ENCODE results near the gene SLA2.
A peak's percentile ranks its signal among the peaks of the same experiment; 100 is the strongest.

SLA2 gene

DNA sequence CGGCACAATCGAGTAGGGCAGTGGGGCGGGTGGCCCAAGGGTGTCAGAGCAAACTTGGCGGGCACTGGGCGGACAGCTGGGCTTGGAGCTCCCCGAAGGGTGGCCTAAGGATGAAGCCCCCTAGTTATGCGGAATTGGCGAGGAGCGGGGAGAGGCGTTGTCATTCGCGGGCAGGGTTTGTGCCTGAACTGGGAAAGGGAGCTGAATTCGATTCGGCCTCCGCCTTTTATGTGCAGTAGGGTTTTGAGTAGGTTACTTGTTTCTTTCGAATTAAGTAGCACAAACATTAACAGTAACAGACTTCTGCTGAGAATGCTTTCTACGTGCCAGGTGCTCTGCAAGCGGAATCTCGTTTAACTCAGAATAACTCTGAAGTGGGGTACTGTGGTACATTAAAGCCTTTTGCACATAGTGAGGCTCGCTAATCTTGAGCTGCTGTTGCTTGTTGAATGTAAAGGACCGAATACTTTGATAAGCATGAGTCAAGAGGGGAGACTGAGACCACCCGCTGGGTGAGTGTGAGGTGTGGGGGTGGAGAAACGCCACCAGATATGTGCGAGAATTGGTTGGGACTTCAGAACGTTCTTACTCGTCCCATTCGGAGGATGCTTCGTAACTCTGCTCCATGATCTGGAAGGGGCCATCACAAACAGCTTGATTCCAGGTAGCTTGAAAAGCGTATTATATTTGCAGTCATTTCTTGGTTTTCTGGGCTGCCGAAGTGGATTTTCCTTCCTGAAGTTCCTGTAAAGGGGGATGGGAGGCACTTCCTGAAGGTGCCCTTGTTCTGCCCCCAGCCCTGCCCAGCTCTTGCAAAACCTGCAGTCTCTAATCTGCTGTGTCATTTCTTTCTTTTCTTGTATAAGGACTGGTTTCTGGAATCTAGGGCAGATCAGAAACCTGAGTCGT, 39.6 kb downstream of the SLA2 start:
- peak in 1 of 5 donors; percentile 35 for DNase-seq

DNA sequence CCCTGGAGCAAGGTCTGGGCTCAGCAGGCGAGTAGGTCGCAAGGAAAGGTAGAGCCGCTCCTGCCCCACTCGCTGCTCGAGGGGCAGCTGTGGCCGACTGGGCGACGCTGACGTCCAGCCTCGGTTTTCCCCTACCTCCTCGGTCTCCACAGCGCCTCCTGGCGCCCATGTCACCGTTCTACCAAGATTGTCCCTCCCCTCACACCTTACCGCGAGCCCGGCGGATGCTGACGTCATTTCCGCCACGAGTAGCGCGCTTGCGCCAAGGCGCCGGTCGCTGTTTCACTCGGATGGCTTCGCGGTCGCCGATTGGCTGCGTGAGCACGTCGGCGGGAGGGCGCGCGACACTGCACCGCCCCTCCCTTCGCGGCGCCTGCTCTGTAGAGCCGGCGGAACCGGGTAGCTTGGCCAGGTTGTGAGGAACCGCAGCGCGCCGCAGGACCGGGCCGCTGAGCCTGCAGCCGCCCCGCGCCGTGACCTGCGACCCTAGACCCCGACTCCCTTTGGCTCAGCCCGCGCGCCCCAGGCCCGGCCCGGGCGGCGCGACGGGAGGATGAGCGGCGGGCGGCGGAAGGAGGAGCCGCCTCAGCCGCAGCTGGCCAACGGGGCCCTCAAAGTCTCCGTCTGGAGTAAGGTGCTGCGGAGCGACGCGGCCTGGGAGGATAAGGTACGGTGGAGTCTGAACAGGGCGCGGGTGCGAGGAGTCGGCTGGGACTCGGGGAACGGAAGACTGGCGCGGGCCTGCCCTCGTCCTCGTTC, 40.4 kb downstream of the SLA2 start, which contains the start of gene RAB5IF:
RAB5IF (plus strand) TSS at position 381 of the 759 bp plus-strand sequence; CDS start at position 554, 173 bp downstream.
- DNase-seq: peak; percentile 97 to 99 (median 98)

DNA sequence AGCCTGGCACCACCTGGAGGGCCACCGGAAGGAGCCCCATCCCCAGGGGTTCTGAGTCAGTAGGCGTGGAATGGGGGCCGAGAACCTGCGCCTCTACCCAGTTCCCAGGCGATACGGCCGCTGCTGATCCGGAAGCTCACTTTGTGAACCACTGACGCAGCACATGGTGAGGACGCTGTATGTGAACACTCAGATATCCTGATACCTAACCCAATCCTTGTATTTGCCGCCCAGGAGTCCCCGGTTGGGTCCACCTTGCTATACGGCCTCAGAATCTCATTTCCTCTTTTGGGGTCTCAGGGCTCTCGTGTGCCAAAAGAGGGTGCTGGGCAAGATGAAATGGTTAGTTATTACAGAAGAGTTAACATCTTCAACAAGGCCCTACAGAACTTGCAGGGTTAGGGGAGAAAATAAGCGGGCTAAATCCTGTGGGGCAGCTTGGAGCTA, 41.0 kb downstream of the SLA2 start:
- DNase-seq: peak; percentile 23 to 71 (median 40)

DNA sequence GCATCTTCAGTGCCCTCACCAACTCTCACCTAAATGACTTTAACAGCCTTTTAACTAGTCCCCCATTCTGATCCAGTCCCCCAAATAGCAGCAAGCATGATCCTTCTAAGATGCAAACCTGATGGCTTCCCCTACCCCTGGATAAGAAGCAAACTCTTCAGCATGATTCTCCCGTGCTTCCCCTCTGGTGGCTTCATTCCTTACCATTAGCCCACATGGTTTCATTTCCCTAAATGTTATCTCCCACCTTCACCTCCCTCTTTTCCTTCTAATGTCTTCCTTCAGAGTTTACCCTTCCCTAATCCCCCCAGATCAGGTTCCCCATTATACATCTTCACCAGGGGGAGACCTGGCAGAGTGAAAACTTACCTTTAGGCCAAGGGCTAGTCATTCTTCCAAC, 44.5 kb downstream of the SLA2 start:
- DNase-seq: no peak

DNA sequence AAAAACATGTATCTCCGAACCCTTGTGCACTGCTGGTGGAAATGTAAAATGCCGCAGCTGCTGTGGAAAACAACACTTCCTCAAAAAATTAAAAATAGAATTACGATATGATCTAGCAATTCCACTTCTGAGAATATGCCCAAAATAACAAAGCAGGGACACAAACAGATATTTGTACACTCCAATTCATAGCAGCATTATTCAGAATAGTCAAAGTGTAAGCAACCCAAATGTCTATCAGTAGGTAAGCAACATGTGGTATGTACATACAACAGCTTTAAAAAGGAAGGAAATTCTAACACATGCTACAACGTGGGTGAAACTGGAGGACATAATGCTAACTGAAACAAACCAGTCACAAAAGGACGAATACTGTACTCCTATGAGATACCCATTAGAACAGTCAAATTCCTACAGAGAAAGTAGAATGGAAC, 46.1 kb downstream of the SLA2 start:
- DNase-seq: no peak

DNA sequence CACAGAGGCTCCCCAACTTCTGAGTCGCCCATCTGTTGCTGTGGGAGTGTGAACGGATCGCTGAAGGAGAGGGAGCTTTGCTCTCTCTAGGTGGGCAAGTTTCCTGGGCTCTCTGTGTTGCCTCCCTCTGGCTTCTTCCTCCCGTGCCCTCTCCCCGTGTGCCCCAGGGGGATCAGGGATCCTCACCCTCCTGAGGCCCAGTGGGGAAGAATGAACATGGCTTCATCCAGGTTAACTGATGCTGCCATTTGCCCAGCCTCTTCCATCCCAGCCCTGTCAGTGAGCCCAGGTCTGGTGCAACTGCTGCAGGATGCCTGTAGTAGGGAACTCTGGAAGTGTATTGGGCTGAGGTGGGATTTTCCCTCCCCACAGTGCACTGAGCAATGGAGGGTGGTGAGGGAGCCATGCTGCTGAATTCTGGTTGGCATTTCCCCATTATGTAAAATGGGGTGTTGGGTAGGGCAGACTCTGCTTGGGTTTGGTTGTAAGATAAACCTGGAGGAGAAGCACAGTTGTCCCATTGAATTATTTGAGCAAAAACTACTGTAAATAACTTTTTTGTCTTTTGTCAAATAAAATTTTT, 52.6 kb downstream of the SLA2 start:
- DNase-seq: no peak

DNA sequence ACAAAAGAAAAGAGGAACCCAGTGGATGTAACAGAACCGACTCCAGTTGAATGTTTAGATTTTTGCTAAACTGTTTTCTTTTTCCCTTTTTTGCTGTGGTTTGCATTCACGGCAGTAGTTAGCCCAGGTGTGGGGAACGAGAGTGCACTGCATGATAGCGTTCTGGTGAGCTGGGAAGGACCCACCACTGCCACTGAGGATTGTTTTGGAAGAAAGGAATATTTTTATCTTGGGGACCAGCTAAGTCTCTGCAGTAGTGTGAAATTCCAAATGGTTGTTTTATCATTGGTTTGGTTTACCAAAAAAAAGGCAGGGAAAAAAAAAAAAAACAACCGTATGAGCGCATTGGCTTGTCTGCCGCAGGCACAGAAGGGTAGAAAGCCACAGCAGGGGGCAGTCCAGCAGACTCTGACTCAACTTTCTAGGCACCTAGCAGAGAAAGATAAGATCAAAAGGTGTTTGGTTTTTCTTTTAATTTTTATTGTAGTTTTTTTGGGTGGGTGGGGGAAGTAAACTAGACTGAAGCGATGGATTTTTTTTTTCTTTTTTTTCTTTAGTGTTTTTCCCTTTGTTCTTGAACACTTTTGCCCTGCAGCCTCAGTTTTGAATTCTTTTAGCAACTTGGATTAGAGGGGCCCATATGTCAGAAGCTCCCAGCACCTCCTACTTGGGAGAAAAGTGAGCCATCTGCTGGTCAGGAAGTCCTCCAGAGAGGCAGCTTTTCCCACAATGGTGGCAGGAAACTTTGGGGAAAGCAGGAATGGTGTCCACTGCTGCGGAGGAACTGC, 53.9 kb downstream of the SLA2 start:
- peak; percentile 38 to 55 (median 50) for DNase-seq

DNA sequence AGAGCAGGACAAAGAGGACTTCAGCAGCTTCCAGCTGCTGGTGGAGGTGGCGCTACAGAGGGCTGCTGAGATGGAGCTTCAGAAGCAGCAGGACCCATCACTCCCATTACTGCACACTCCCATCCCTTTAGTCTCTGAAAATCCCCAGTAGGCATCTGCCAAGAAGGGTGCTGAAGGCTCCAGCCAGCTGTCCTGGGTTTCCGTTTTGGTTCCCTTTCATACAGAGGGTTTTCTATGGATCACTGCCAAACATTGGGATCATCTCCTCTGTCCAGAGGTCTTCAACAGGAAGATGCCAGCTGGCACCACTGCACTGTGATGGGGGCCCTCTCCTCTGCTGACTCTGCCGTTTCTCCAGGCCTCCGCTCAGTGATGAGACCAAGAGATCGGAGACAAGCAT, 54.7 kb downstream of the SLA2 start:
- DNase-seq: no peak

DNA sequence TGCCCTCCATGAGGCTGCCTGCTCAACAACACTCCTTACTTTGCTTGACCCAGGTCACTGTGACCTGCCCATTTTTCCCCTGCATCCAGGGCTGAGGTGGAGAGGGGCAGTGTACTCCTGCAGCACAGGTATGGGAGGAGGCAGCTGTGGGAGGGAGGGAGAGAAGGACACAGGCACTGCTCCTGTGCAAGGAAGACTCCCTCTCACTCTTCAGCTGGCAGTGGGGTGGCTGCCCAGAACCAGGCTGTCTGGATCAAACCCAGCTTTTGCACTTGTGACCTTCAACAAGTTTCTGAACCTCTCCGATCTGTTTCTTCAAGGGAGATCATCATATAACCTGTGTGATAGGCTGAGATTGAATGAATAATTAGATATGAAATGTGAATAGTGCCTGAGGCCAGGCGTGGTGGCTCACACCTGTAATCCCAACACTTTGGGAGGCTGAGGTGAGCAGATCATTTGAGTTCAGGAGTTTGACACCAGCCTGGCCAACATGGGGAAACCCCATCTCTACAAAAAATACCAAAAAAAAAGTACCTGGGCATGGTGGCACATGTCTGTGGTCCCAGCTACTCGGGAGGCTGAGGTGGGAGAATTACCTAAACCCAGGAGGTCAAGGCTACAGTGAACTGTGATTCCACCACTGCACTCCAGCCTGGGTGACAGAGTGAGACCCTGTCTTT, 58.5 kb downstream of the SLA2 start:
- DNase-seq: no peak

DNA sequence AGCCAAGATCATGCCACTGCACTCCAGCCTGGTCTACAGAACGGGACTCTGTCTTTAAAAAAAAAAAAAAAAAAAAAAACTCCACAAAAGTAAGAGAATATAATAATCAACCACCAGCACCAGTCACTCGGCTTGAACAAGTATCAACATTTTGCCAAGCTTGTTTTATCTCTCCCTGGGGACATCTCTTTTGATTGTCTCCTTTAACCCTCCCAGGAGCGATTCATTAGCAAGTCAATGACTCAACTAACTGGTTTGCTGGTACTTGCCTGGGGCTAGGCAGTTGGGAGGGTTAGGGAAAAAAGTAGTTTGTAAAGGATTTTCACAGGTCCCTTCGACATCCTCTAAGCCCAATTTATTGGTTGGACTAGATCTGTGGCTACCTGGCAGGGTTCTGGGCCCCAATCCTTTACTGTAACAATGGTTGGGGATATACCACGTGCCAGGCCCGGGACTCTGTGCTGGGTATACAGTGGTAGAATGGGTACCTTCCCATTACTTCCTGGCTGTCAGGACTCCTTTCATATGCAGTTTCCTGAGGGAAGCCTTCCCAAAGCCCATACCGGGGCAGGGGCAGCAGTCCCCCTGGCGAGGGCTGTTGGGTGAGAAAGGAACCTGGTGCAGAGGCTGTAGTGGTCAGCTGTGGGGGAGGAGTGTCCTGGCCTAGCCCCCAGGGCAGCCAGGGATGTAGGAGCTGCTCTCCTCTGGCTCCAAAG, 60.4 kb downstream of the SLA2 start:
- no peak for DNase-seq

DNA sequence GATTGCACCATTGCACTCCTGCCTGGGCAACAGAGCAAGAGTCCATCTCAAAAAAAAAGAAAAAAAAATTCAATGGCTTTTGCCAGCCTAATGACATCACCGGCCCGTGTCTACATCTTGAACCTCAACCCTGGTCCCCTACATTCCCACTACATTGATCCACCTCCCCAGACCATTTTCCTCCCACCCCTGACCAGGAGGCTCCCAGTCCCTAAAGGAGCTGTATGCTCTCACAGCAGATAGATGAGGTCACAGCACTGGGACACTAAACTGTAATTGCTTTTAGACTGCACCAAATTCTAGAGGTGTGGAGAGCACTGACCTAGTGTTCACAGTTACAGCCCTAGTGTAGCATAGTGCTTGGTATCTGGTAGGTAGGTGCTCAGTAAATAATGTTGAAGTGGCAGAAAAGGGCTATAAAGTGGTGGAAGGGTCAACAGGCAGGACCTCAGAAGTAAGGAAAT, 61.9 kb downstream of the SLA2 start:
- no peak for DNase-seq

DNA sequence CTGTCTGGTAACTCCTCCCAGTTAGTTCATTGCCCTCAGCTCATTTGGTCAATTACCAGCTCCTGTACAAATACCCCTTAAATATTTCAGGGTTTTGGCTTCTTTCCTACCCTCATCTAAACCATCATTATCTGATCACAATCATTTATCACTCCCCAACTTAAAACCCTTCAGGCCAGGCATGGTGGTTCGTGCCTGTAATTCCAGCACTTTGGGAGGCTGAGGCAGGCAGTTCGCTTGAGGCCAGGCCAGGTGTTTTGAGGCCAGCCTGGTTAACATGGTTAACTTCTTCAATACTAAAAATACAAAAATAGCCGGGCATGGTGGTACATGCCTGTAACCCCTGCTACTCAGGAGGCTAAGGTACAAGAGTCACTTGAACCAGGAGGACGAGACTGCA, 63.2 kb downstream of the SLA2 start:
- no peak for DNase-seq

DNA sequence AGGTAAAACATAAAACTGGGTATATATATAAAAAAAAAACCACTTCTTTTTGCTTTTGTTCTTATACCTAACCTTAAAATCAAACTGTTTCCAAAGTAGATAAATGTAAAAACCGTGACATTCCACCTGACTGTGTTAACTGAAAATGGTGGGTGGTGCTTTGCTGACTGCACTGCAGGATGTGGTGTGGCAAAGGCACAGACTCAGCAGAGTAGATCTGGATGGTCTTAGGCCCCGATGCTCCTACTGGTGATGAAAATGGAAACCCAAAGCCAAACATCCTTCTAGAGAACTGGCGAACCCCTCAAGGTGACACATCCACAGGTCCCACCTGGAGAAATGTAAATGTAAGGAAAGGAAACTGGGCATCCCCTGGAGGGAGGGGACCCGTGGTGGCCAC, 63.7 kb downstream of the SLA2 start:
- DNase-seq: peak in 1 of 5 donors; percentile 60

DNA sequence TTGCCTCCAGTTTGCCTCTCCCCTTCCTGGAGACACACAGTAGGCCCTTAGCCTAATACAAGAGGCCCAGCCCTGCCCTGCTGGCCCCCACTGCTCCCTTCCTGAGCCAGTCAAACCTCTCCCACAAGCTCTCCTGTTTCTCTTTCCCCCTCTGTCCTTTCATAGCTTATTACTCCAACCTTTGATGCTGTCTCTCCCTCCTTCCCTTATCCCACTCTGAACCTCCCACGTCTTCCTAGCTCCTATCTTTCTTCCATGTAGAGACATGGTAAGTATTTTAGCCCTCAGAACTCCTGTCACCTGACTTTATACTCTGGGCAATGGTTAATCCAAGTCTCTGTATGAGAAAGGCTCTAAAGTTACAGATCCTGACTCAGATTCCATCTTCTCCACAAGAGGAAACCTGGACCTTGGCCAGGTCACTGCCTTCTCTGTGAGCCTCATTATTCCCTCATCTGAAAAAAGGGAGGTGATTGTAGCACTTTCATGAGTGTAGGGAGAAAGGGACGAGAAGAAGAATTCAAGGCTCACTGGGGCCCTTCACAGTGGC, 65.9 kb downstream of the SLA2 start:
- no peak for DNase-seq

DNA sequence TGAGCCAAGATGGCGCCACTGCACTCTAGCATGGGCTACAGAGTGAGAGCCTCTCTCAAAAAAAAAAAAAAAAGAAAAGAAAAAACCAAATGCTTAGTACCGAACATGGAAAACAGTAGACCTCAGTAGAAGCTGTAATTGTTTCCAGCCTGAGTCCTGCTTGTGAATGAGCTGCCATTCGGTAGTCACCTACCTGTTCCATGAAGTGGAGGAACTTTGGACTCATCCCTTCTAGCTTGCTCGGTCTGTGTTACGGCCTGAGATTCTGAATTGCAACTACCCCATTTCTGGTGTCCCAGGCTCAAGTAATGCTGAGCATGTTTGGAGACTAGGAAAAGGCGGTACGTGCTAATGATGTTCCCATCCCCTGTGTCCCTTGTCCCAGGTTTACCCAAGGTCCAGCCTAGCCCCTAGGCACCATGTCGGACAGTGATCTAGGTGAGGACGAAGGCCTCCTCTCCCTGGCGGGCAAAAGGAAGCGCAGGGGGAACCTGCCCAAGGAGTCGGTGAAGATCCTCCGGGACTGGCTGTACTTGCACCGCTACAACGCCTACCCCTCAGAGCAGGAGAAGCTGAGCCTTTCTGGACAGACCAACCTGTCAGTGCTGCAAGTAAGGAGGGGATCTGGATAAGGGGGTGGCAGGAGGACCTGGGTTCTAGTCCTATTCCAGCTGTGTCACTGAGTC, 67.5 kb downstream of the SLA2 start:
- DNase-seq: no peak

DNA sequence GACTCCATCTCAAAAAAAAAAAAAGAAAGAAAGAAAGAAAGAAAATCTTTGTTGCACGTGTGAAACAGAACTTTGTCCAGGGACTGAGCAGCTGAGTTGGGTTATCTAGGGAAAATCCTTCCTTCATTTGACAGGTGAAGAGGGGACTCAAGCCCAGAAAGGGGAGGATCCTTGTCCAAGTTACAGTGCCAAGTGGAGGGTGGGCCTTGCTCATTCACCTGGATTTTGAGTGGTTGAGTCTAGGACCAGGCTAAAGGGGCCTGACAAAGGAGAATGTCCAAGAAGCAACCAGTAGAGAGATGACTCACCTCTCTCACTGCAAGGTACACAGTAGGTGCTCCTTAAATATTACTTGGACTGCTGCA, 69.9 kb downstream of the SLA2 start:
- DNase-seq: no peak

DNA sequence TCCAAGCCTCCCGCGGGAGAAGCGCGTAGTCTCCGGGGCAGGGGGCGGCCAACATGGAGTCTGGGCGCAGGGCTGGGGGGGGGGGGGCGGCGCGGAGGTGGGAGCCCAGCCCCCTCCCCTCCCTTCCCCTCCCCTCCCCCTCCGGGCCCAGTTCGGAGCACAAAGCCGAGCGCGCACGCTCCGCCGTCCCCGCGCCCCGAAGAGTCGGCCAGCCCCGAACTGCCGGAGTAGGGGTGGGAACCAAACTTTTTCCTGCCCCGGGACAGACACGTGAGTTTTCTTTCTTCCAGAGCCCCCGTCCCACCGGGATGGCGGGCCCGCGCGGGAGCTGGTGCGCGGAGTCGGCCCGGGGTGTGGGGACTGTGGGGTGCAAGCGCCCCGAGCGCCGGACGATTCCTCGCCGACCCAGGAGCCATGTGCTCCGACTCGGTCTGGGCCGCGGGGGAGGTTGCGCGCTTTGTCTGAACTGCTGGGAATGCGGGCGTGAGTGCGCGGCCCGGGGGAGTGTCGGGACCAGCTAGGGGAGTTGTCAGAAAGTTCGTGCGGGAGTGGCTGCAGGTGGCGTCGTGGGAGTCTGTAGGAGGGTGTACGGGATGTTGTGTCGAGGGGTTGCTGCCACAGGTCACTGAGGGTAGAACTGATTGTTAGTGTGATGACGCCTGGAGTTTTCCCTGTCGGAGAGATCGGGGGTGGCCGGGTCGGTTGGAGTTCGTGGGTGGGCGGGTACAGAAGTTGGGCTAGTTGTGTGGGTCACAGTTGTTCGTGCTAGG, 71.4 kb downstream of the SLA2 start:
- DNase-seq: peak; percentile 28 to 44 (median 35)

DNA sequence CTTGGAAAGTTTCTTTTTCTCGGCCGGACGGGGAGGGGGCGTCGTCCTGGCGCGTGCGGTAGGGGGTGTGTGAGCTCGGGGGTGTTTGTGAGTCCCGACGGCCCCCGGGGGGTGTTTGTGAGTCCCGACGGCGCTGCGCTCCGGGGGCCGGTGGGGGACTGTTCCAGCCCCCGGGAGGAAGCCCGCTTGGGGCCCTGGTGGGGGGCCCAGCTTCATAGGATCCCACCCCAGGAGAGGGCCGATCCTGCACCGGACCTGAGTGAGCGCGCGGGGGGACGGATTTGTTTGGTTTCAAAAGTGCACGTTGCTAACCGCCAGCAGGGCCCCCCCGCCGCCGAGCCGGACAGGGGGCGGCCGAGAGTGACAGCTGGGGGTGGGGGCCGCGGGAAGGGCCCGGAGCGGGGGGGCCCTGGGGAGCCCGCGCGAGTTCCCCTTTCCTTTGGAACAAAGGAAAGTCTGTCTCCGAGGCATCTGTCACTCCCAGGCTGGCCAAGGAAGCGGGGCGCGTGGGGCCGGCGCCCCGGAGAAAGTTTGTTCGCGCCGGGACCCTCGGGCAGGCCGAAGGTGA, 72.1 kb downstream of the SLA2 start:
- DNase-seq: peak in 3 of 5 donors; percentile 22 to 39 (median 34)

Measured in T-helper 1 cell (primary cell).